Chondrocyte (in vitro differentiated cells): ENCODE data around the gene PDCD10. TPM values are rescaled to one million over a fixed set of nuclear protein-coding genes. Genes with fewer than 3 reads are reported as not detected.

Source experiments
- DNase-seq: peaks from one replicate; pipeline ENCODE4 v3.0.0; 2021; ENCODE audit warnings: mixed read lengths, low spot score
- H3K27ac Mint-ChIP-seq: one replicate; pipeline ENCODE4 v1.8.0; 2021; ENCODE audit warnings: mild to moderate bottlenecking, moderate library complexity, mixed read lengths; ENCODE audit not compliant: unreplicated experiment
- H3K27me3 Mint-ChIP-seq: 2 replicates; pipeline ENCODE4 v1.8.0; 2021; ENCODE audit warnings: low read depth, mixed read lengths
- H3K36me3 Mint-ChIP-seq: 2 replicates; pipeline ENCODE4 v1.8.0; 2021; ENCODE audit warnings: low read depth, mixed read lengths
- H3K4me1 Mint-ChIP-seq: 2 replicates; pipeline ENCODE4 v1.8.0; 2021; ENCODE audit warnings: low read depth, mild to moderate bottlenecking, mixed read lengths
- H3K4me3 Mint-ChIP-seq: one replicate; pipeline ENCODE4 v1.8.0; 2021; ENCODE audit warnings: mild to moderate bottlenecking, moderate library complexity, mixed read lengths; ENCODE audit not compliant: unreplicated experiment
- H3K9me3 Mint-ChIP-seq: 2 replicates; pipeline ENCODE4 v1.8.0; 2021; ENCODE audit warnings: low read depth, mixed read lengths
- total RNA-seq: library from RNA; stranded (reverse); gene quantifications from 3 replicates; pipeline ENCODE4 v1.2.1, GENCODE V29; 2021
- TF ChIP-seq, protein P1 (sequence below): fragments of 200-600 bp; sonication (generic); IDR thresholded peaks from 2 replicates; pipeline ENCODE4 v1.5.0; 2021; ENCODE audit warnings: antibody characterized with exemption, mild to moderate bottlenecking, moderate library complexity

PDCD10 gene
- total RNA-seq, 1 donor from 2014 or later = 37.2 TPM

DNA sequence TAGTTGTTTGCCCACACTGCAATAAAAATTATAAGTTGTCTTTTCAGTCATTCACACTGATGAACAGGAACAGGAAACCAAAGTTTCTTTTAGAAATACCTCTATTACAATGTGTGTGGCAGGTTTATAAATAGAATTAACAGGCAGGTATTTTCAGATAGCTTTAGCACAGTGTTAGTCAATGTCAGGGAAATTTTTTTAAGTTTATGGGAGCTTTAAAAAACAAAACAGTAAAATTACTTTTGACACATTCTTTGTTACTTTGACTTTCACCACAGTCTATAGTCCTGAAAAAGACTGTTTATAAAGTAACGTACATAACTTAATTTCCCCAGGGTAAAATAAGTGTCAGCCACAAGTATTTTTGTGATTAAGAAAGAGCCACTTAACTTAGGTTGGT is 38.9 kb upstream of the PDCD10 start:
- TF ChIP-seq, protein P1, sequence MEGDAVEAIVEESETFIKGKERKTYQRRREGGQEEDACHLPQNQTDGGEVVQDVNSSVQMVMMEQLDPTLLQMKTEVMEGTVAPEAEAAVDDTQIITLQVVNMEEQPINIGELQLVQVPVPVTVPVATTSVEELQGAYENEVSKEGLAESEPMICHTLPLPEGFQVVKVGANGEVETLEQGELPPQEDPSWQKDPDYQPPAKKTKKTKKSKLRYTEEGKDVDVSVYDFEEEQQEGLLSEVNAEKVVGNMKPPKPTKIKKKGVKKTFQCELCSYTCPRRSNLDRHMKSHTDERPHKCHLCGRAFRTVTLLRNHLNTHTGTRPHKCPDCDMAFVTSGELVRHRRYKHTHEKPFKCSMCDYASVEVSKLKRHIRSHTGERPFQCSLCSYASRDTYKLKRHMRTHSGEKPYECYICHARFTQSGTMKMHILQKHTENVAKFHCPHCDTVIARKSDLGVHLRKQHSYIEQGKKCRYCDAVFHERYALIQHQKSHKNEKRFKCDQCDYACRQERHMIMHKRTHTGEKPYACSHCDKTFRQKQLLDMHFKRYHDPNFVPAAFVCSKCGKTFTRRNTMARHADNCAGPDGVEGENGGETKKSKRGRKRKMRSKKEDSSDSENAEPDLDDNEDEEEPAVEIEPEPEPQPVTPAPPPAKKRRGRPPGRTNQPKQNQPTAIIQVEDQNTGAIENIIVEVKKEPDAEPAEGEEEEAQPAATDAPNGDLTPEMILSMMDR = no peak
- H3K36me3 Mint-ChIP-seq = no peaks in the 10 kb centered on the region
- no peak for DNase-seq
- peaks cover 10% of the 10 kb centered on the region for H3K9me3 Mint-ChIP-seq
- H3K4me1 Mint-ChIP-seq = no peaks in the 10 kb centered on the region
- H3K4me3 Mint-ChIP-seq = no peak overlapping the region
- H3K27me3 Mint-ChIP-seq = peaks cover 6% of the 10 kb centered on the region
- H3K27ac Mint-ChIP-seq = no peak overlapping the region

DNA sequence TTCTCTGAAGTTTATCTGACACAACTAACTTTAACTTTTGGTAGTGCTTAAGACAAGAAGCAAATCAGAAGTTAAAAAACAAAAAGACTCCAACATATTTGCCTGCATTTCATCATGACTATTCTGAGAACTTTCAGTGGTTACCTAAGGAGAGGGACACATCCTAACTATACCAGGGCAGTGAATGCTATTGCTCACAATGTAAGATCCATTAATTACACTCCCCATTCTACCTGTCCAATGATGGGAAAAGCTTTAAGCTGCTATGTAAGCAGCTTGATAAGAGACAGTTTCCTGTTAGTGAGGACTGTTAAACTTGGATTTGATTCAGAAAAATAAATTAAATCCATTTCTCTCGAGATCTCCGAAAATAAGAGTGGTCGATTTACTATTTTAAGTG is 38.3 kb upstream of the PDCD10 start:
- peaks cover 4% of the 10 kb centered on the region for H3K9me3 Mint-ChIP-seq
- no peak overlapping the region for H3K4me3 Mint-ChIP-seq
- no peak overlapping the region for H3K27ac Mint-ChIP-seq
- H3K27me3 Mint-ChIP-seq = peaks cover 6% of the 10 kb centered on the region
- no peak for DNase-seq
- no peaks in the 10 kb centered on the region for H3K36me3 Mint-ChIP-seq
- TF ChIP-seq, protein P1 = no peak
- no peaks in the 10 kb centered on the region for H3K4me1 Mint-ChIP-seq

DNA sequence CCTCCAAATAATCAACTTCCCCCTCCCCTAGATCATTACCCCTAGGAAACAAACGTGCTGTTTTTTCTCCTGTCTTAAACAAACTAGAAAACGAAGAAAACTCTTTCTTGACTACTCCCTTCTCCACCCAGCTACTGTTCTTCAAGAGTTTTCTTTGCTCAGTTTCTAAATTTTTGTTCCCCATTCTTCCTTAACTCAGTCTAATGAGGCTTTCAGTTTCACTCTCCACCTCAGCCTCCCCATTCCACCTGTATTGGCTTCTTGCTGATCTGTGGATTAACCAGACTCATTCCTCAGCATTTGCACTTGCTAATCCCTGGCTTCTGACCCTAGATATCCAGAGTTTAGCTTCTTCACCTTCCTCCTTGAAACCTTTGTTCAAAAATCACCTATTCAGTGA is 27.6 kb upstream of the PDCD10 start:
- Mint-ChIP-seq H3K4me1 (no peaks in the 10 kb centered on the region), H3K27me3 (peaks cover 10% of the 10 kb centered on the region), H3K27ac (no peak overlapping the region), H3K4me3 (no peak overlapping the region), H3K9me3 (peaks cover 5% of the 10 kb centered on the region), H3K36me3 (no peaks in the 10 kb centered on the region)
- no peak for DNase-seq
- TF ChIP-seq, protein P1 = no peak

DNA sequence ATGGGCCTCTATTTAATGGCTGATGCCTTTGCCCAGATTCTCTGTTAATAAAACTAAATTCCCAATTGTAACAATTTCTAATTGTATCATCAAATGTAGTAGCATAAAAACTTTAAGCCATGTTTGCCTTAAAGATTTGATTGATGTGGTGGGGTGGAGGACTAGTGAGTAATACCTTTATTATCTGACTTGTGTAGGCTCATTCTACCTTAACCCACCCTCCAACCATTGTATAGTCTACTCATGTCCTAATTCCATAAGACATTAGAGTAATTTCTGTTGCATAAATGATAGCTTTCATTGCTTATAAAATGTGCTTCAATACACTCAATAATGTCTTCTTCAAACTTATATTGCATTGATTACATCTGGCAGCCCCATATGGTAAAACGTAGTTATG is 26.6 kb upstream of the PDCD10 start:
- no peak for DNase-seq
- H3K4me1 Mint-ChIP-seq = no peaks in the 10 kb centered on the region
- peaks cover 2% of the 10 kb centered on the region for H3K9me3 Mint-ChIP-seq
- H3K4me3 Mint-ChIP-seq = no peak overlapping the region
- TF ChIP-seq, protein P1 = no peak
- no peak overlapping the region for H3K27ac Mint-ChIP-seq
- H3K36me3 Mint-ChIP-seq = no peaks in the 10 kb centered on the region
- peaks cover 10% of the 10 kb centered on the region for H3K27me3 Mint-ChIP-seq

DNA sequence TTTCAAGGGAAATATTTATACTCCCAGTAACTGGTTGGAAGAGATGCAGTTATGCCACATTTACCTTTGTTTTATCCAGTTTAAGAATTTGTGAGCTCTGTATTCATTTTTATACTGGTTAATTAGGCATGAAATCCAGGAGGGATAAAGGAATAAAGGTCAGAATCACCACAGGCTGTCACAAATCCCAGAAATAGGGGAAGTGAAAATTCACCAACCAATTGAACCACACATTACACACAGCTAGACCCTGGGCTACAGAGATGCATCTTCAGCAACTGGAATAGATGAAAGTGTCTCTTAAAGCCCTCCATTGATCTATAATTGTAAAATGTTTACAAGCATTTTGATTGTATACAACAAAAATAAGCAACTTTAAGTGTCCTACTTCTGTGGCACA is 19.4 kb upstream of the PDCD10 start:
- Mint-ChIP-seq H3K36me3 (no peaks in the 10 kb centered on the region), H3K27me3 (peaks cover 20% of the 10 kb centered on the region), H3K4me3 (no peak overlapping the region), H3K27ac (no peak overlapping the region), H3K9me3 (no peaks in the 10 kb centered on the region), H3K4me1 (no peaks in the 10 kb centered on the region)
- no peak for DNase-seq
- TF ChIP-seq, protein P1 = no peak
